ENCODE results near the gene RIN2.

RIN2 gene

GRCh38 chr20:19768325-19768842 lies 10.3 kb downstream of the RIN2 start:
- TF ChIP-seq CTCF (IDR thresholded peaks at IDR 0.05; ENCODE audit: insufficient read depth, low read depth, low read length, missing control alignments) = no peak
- no peak overlapping the region for H3K4me3 ChIP-seq (ENCODE audit: low read length)
- no peak for DNase-seq (ENCODE audit: low read depth)

- no peak for TF ChIP-seq CTCF (IDR thresholded peaks at IDR 0.05; ENCODE audit: insufficient read depth, low read depth, low read length, missing control alignments)
- no peak for DNase-seq (ENCODE audit: low read depth)
- H3K4me3 ChIP-seq (ENCODE audit: low read length) = no peak overlapping the region
Observed at GRCh38 chr20:19769507-19769906, 11.4 kb downstream of the RIN2 start.

GRCh38 chr20:19770375-19770774 lies 12.3 kb downstream of the RIN2 start:
- TF ChIP-seq CTCF (IDR thresholded peaks at IDR 0.05; ENCODE audit: insufficient read depth, low read depth, low read length, missing control alignments) = no peak
- H3K4me3 ChIP-seq (ENCODE audit: low read length) = no peak overlapping the region
- no peak for DNase-seq (ENCODE audit: low read depth)

- H3K4me3 ChIP-seq (ENCODE audit: low read length) = no peak overlapping the region
- DNase-seq (ENCODE audit: low read depth) = no peak
- TF ChIP-seq CTCF (IDR thresholded peaks at IDR 0.05; ENCODE audit: insufficient read depth, low read depth, low read length, missing control alignments) = no peak
Observed at GRCh38 chr20:19771031-19771430, 13.0 kb downstream of the RIN2 start.

GRCh38 chr20:19773471-19773870 lies 15.4 kb downstream of the RIN2 start:
- no peak overlapping the region for H3K4me3 ChIP-seq (ENCODE audit: low read length)
- no peak for DNase-seq (ENCODE audit: low read depth)
- TF ChIP-seq CTCF (IDR thresholded peaks at IDR 0.05; ENCODE audit: insufficient read depth, low read depth, low read length, missing control alignments) = no peak

GRCh38 chr20:19774135-19774933 lies 16.3 kb downstream of the RIN2 start:
- H3K4me3 ChIP-seq (ENCODE audit: low read length) = no peak overlapping the region
- no peak for DNase-seq (ENCODE audit: low read depth)
- no peak for TF ChIP-seq CTCF (IDR thresholded peaks at IDR 0.05; ENCODE audit: insufficient read depth, low read depth, low read length, missing control alignments)
